Epithelial cell of esophagus (primary cell): ENCODE measurements around the gene PTPRM.

ENCODE experiments used
- DNase-seq: peaks from one replicate; pipeline ENCODE4 v3.0.0; 2010; ENCODE audit warnings: low read depth
- H3K4me3 ChIP-seq: 2 replicates; pipeline ENCODE4 v1.5.1; 2011; ENCODE audit warnings: mild to moderate bottlenecking, low read length, control low read depth
- TF ChIP-seq, protein P1 (sequence below): IDR thresholded peaks from 2 replicates; pipeline ENCODE4 v1.5.1; 2011; ENCODE audit warnings: low read depth, mild to moderate bottlenecking, low read length, control low read depth, inconsistent platforms; ENCODE audit not compliant: insufficient read depth; ENCODE audit errors: missing control alignments

Gene PTPRM

DNA sequence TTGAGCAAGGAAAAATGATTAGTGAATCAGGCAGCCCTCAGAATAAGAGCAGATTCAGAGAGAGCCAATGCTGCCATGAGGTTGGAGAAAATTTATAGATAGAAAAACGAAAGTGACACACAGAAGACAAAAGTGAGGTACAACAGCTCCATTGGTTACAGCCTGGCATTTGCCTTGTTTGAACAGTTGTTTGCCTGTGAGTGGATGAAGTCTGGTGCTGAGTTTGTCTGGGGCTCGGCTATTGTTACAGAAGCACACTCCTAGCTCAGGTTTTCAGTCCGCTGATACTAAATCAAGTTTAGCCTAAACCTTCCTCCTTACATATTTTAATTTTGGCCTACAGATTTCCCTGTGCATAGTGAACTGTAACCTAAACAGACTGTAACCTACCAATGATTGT is 654.3 kb downstream of the PTPRM start:
- TF ChIP-seq, protein P1, sequence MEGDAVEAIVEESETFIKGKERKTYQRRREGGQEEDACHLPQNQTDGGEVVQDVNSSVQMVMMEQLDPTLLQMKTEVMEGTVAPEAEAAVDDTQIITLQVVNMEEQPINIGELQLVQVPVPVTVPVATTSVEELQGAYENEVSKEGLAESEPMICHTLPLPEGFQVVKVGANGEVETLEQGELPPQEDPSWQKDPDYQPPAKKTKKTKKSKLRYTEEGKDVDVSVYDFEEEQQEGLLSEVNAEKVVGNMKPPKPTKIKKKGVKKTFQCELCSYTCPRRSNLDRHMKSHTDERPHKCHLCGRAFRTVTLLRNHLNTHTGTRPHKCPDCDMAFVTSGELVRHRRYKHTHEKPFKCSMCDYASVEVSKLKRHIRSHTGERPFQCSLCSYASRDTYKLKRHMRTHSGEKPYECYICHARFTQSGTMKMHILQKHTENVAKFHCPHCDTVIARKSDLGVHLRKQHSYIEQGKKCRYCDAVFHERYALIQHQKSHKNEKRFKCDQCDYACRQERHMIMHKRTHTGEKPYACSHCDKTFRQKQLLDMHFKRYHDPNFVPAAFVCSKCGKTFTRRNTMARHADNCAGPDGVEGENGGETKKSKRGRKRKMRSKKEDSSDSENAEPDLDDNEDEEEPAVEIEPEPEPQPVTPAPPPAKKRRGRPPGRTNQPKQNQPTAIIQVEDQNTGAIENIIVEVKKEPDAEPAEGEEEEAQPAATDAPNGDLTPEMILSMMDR, result no peak
- no peak for DNase-seq
- no peak overlapping the region for H3K4me3 ChIP-seq

DNA sequence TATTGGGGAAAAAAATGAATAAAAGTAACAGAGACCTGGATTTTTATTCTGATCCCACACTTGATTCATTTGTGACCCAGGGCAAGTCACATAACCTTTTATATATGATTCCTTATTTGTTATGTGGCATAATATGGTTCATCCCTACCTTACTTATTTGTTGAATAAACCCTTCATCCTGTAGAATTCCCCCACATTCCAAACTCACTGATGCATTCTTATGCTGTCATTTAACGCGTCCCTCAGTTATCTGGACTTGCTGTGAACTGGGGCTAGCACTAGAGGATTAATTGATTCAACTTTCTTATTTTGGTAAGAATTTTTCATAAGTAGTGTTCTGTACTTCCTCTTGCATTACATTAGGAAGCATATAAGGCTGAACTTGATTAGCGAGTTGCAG is 657.5 kb downstream of the PTPRM start:
- H3K4me3 ChIP-seq, result no peak overlapping the region
- peak; percentile 9 for DNase-seq
- TF ChIP-seq, protein P1, result no peak

DNA sequence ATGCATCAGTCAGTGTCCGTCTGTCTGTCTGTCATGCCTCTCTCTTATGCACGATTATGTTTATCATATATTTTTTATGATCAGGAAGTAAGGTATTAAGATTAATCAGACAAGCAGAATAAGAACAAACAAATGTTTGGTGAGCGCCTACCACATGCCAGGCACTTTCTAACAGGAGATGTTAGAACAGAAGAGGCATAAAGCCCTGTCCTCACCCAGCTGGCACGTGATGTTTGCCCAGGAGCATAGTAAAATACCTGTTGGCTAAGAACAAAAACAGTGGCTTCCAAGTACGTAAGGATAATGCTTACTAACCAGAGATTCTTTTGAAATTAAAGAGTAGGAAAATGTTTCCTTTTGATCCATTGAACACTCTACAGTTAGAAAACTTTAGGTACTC is 661.9 kb downstream of the PTPRM start:
- TF ChIP-seq, protein P1, result no peak
- DNase-seq, result no peak
- H3K4me3 ChIP-seq, result no peak overlapping the region

- TF ChIP-seq, protein P1, result no peak
- DNase-seq, result peak; percentile 88
- no peak overlapping the region for H3K4me3 ChIP-seq
These were observed 662.7 kb downstream of the PTPRM start for GRCh38 chr18:8229787-8230186.

DNA sequence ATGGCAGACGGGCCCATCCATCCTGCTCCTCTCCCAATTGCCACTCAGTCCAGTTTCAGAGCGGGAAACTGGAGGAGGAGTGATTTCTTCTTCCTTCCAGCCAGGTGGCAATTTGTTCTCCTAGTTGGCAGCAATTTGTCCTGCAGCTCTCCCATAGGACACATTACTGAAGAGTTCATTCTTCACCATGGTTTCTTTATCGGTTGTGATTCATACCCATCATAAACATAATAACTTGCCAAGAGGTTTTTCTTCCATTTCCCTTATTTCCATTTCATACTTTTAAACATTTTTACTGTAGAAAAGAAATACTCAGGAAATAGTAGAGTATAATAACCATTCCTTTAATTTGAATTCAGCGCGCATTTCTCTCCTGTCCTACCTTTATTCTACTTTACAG is 664.2 kb downstream of the PTPRM start:
- TF ChIP-seq, protein P1, result no peak
- DNase-seq, result no peak
- H3K4me3 ChIP-seq, result no peak overlapping the region

DNA sequence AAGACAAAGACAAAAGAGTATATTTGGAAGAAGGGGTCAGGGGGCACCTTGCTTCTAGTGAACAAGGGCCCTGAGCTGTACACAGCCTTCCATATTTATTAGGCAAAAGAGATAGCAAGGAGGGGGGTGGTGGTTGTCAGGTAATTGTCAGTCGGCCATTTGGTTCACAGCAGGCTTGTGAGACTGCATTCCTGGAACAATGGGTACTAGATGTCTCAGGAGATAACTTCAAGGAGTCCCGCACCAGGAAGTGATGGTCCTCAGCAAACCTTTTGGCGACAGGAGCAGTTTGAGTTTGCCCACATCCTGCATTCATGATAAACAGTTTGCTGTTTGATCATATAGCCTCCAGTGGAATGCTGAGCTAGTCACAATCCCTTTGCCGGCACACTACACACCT is 665.7 kb downstream of the PTPRM start:
- TF ChIP-seq, protein P1, result no peak
- H3K4me3 ChIP-seq, result no peak overlapping the region
- DNase-seq, result no peak

DNA sequence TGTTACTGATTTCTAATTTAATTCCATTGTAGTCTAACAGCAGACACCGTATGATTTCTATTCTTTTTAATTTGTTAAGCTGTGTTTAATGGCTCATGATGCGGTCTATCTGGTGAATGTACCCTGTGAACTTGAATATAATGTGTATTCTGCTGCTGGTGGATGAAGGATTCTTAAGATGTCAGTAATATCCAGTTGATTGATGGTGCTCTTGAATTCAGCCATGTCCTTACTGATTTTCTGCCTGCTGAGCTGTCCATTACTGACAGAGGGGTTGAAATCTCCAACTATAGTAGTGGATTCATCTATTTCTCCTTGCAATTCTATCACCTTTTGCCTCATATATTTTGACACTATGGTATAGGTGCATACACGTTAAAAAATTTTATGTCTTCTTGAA is 668.8 kb downstream of the PTPRM start:
- TF ChIP-seq, protein P1, result no peak

More for the DNA sequence above, 668.8 kb downstream of the PTPRM start:
- no peak overlapping the region for H3K4me3 ChIP-seq
- DNase-seq, result no peak
